ENCODE results near the gene TM9SF4.

The TM9SF4 gene

GRCh38 chr20:32071395-32072167 is 37.9 kb upstream of the TM9SF4 start:
- Histone ChIP-seq H3K36me3 (ENCODE audit: control insufficient read depth, insufficient read depth, low read length) (no peaks in the 10 kb centered on the region), H3K4me3 (ENCODE audit: extremely low read depth, insufficient read depth, low read length, poor library complexity, severe bottlenecking) (no peak overlapping the region), H3K27ac (ENCODE audit: low read depth, low read length, severe bottlenecking) (no peak overlapping the region), H3K9me3 (ENCODE audit: control insufficient read depth, low read length) (no peaks in the 10 kb centered on the region), H3K4me1 (ENCODE audit: control insufficient read depth, insufficient read depth, low read length, poor library complexity, severe bottlenecking) (peaks cover 15% of the 10 kb centered on the region)
- WGBS, 2 experiments (ENCODE audit: insufficient coverage in 2 of 2), result 88 to 90% methylated on average over 8 to 15 of the region's 17 CpGs

GRCh38 chr20:32072168-32072750 is 37.3 kb upstream of the TM9SF4 start:
- no peak overlapping the region for H3K4me3 ChIP-seq (ENCODE audit: extremely low read depth, insufficient read depth, low read length, poor library complexity, severe bottlenecking)
- H3K9me3 ChIP-seq (ENCODE audit: control insufficient read depth, low read length), result no peaks in the 10 kb centered on the region
- H3K36me3 ChIP-seq (ENCODE audit: control insufficient read depth, insufficient read depth, low read length), result no peaks in the 10 kb centered on the region
- no peak overlapping the region for H3K27ac ChIP-seq (ENCODE audit: low read depth, low read length, severe bottlenecking)
- H3K4me1 ChIP-seq (ENCODE audit: control insufficient read depth, insufficient read depth, low read length, poor library complexity, severe bottlenecking), result peaks cover 10% of the 10 kb centered on the region
- WGBS, 2 experiments (ENCODE audit: insufficient coverage in 2 of 2), result 82 to 92% methylated on average over 2 to 5 of the region's 6 CpGs

- Histone ChIP-seq H3K36me3 (ENCODE audit: control insufficient read depth, insufficient read depth, low read length) (no peaks in the 10 kb centered on the region), H3K4me3 (ENCODE audit: extremely low read depth, insufficient read depth, low read length, poor library complexity, severe bottlenecking) (no peak overlapping the region), H3K4me1 (ENCODE audit: control insufficient read depth, insufficient read depth, low read length, poor library complexity, severe bottlenecking) (peaks cover 10% of the 10 kb centered on the region), H3K9me3 (ENCODE audit: control insufficient read depth, low read length) (no peaks in the 10 kb centered on the region), H3K27ac (ENCODE audit: low read depth, low read length, severe bottlenecking) (no peak overlapping the region)
- WGBS, 2 experiments (ENCODE audit: insufficient coverage in 2 of 2), result 100% methylated on average over 1 of the region's 1 CpG; no CpG with 5 or more reads in 1 of the 2 experiments
These were observed 34.0 kb upstream of the TM9SF4 start for GRCh38 chr20:32075534-32075933.

DNA sequence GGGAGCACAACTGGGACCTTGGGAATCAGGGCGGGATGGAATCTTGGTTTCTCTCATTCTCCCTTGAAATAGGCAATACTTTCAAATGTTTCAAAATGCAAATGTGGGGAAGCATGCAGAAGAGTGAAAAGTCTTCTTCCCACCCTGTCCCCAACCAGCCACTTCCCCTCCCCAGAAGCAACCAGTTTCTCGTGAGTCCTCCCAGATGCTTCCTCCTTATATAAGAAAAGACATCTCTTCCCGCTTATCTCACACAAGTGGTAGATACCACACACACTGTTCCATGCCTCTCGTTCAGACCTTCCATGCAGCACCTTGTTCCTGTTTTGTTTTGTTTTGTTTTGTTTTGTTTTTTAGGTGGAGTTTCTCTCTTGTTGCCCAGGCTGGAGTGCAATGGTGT is 32.3 kb upstream of the TM9SF4 start:
- peaks cover 2% of the 10 kb centered on the region for H3K4me1 ChIP-seq (ENCODE audit: control insufficient read depth, insufficient read depth, low read length, poor library complexity, severe bottlenecking)
- 67 to 93% methylated on average over 1 to 2 of the region's 4 CpGs for WGBS, 2 experiments (ENCODE audit: insufficient coverage in 2 of 2)

GRCh38 chr20:32078322-32078721 is 31.2 kb upstream of the TM9SF4 start:
- H3K4me1 ChIP-seq (ENCODE audit: control insufficient read depth, insufficient read depth, low read length, poor library complexity, severe bottlenecking), result no peaks in the 10 kb centered on the region
- no peaks in the 10 kb centered on the region for H3K36me3 ChIP-seq (ENCODE audit: control insufficient read depth, insufficient read depth, low read length)
- H3K27ac ChIP-seq (ENCODE audit: low read depth, low read length, severe bottlenecking), result no peak overlapping the region
- no CpG with 5 or more reads among the region's 5 CpGs for WGBS, 2 experiments (ENCODE audit: insufficient coverage in 2 of 2)
- no peaks in the 10 kb centered on the region for H3K9me3 ChIP-seq (ENCODE audit: control insufficient read depth, low read length)
- H3K4me3 ChIP-seq (ENCODE audit: extremely low read depth, insufficient read depth, low read length, poor library complexity, severe bottlenecking), result no peak overlapping the region

More for the DNA sequence above, 32.3 kb upstream of the TM9SF4 start:
- Histone ChIP-seq H3K9me3 (ENCODE audit: control insufficient read depth, low read length) (no peaks in the 10 kb centered on the region), H3K36me3 (ENCODE audit: control insufficient read depth, insufficient read depth, low read length) (no peaks in the 10 kb centered on the region), H3K4me3 (ENCODE audit: extremely low read depth, insufficient read depth, low read length, poor library complexity, severe bottlenecking) (no peak overlapping the region), H3K27ac (ENCODE audit: low read depth, low read length, severe bottlenecking) (no peak overlapping the region)

DNA sequence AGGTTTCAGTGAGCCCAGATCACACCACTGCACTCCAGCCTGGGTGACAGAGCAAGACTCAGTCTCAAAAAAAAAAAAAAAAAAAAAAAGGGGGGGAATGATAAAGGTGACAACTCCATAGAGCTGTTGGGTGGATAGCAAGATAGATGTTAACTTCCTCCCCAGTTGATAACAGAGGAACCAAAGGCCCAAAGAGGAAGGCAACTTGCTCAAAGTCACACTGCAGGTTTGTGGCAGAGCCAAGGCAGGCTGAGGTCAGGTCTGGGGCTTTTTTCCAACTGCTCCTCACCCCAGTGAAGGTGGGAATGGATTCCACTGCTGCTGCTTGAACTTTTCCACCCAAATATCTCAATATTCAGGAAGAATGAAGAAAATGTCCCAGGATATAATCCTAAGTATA is 30.7 kb upstream of the TM9SF4 start:
- Histone ChIP-seq H3K4me1 (ENCODE audit: control insufficient read depth, insufficient read depth, low read length, poor library complexity, severe bottlenecking) (no peaks in the 10 kb centered on the region), H3K36me3 (ENCODE audit: control insufficient read depth, insufficient read depth, low read length) (no peaks in the 10 kb centered on the region), H3K27ac (ENCODE audit: low read depth, low read length, severe bottlenecking) (no peak overlapping the region), H3K4me3 (ENCODE audit: extremely low read depth, insufficient read depth, low read length, poor library complexity, severe bottlenecking) (no peak overlapping the region), H3K9me3 (ENCODE audit: control insufficient read depth, low read length) (no peaks in the 10 kb centered on the region)

- Histone ChIP-seq H3K27ac (ENCODE audit: low read depth, low read length, severe bottlenecking) (no peak overlapping the region), H3K36me3 (ENCODE audit: control insufficient read depth, insufficient read depth, low read length) (no peaks in the 10 kb centered on the region), H3K4me3 (ENCODE audit: extremely low read depth, insufficient read depth, low read length, poor library complexity, severe bottlenecking) (no peak overlapping the region), H3K9me3 (ENCODE audit: control insufficient read depth, low read length) (no peaks in the 10 kb centered on the region), H3K4me1 (ENCODE audit: control insufficient read depth, insufficient read depth, low read length, poor library complexity, severe bottlenecking) (no peaks in the 10 kb centered on the region)
- 73 to 77% methylated on average over 7 to 8 of the region's 8 CpGs for WGBS, 2 experiments (ENCODE audit: insufficient coverage in 2 of 2)
These were observed 29.8 kb upstream of the TM9SF4 start for GRCh38 chr20:32079655-32080109.

DNA sequence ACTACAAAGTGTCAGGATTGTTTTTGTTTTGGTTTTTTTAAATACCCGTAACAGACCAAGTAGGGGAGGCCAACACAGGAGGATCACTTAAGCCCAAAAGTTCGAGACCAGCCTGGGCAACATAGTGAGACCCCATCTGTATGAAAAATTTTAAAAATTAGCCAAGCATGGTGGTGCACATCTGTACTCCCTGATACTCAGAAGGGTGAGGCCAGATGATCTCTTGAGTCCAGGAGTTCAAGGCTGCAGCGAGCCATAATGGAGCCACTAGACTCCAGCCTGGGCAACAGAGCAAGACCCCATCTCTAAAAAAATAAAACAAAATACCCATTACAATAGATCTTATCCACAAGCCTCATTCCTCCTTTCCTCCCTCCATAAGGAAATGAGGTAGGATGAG is 28.7 kb upstream of the TM9SF4 start:
- H3K4me1 ChIP-seq (ENCODE audit: control insufficient read depth, insufficient read depth, low read length, poor library complexity, severe bottlenecking), result no peaks in the 10 kb centered on the region
- H3K27ac ChIP-seq (ENCODE audit: low read depth, low read length, severe bottlenecking), result no peak overlapping the region
- no peaks in the 10 kb centered on the region for H3K9me3 ChIP-seq (ENCODE audit: control insufficient read depth, low read length)
- H3K36me3 ChIP-seq (ENCODE audit: control insufficient read depth, insufficient read depth, low read length), result no peaks in the 10 kb centered on the region
- 78 to 89% methylated on average over 1 of the region's 3 CpGs for WGBS, 2 experiments (ENCODE audit: insufficient coverage in 2 of 2)
- H3K4me3 ChIP-seq (ENCODE audit: extremely low read depth, insufficient read depth, low read length, poor library complexity, severe bottlenecking), result no peak overlapping the region

GRCh38 chr20:32083469-32083868 is 26.0 kb upstream of the TM9SF4 start:
- no peak overlapping the region for H3K27ac ChIP-seq (ENCODE audit: low read depth, low read length, severe bottlenecking)
- H3K4me1 ChIP-seq (ENCODE audit: control insufficient read depth, insufficient read depth, low read length, poor library complexity, severe bottlenecking), result no peaks in the 10 kb centered on the region
- no peaks in the 10 kb centered on the region for H3K9me3 ChIP-seq (ENCODE audit: control insufficient read depth, low read length)
- WGBS, 2 experiments (ENCODE audit: insufficient coverage in 2 of 2), result 93 to 96% methylated on average over 4 to 6 of the region's 6 CpGs
- no peak overlapping the region for H3K4me3 ChIP-seq (ENCODE audit: extremely low read depth, insufficient read depth, low read length, poor library complexity, severe bottlenecking)
- H3K36me3 ChIP-seq (ENCODE audit: control insufficient read depth, insufficient read depth, low read length), result no peaks in the 10 kb centered on the region

GRCh38 chr20:32087070-32087469 is 22.4 kb upstream of the TM9SF4 start:
- Histone ChIP-seq H3K36me3 (ENCODE audit: control insufficient read depth, insufficient read depth, low read length) (no peaks in the 10 kb centered on the region), H3K4me1 (ENCODE audit: control insufficient read depth, insufficient read depth, low read length, poor library complexity, severe bottlenecking) (no peaks in the 10 kb centered on the region), H3K9me3 (ENCODE audit: control insufficient read depth, low read length) (no peaks in the 10 kb centered on the region), H3K27ac (ENCODE audit: low read depth, low read length, severe bottlenecking) (no peak overlapping the region), H3K4me3 (ENCODE audit: extremely low read depth, insufficient read depth, low read length, poor library complexity, severe bottlenecking) (no peak overlapping the region)
- WGBS, 2 experiments (ENCODE audit: insufficient coverage in 2 of 2), result 40% methylated on average over 1 of the region's 3 CpGs; no CpG with 5 or more reads in 1 of the 2 experiments

GRCh38 chr20:32088759-32089158 is 20.8 kb upstream of the TM9SF4 start:
- H3K4me1 ChIP-seq (ENCODE audit: control insufficient read depth, insufficient read depth, low read length, poor library complexity, severe bottlenecking), result no peaks in the 10 kb centered on the region
- H3K27ac ChIP-seq (ENCODE audit: low read depth, low read length, severe bottlenecking), result no peak overlapping the region
- WGBS, 2 experiments (ENCODE audit: insufficient coverage in 2 of 2), result 93 to 100% methylated on average over 2 to 3 of the region's 3 CpGs
- no peaks in the 10 kb centered on the region for H3K36me3 ChIP-seq (ENCODE audit: control insufficient read depth, insufficient read depth, low read length)
- no peaks in the 10 kb centered on the region for H3K9me3 ChIP-seq (ENCODE audit: control insufficient read depth, low read length)
- H3K4me3 ChIP-seq (ENCODE audit: extremely low read depth, insufficient read depth, low read length, poor library complexity, severe bottlenecking), result no peak overlapping the region

Data from mesodermal cell (in vitro differentiated cells).